CD4-positive, alpha-beta T cell treated with Interleukin-1 beta for 1 hour (primary cell): ENCODE data around the gene DDX1.
"Not testable (repeated sequence)": the region's sequence is repeated elsewhere in the genome, so short reads cannot be mapped to it uniquely, and the experiment has no call there.

Experiments used
- DNase-seq, 2 donors: peaks; one replicate each; pipeline ENCODE4 v3.0.0-alpha.2; 2020 to 2022

The DDX1 gene

DNA sequence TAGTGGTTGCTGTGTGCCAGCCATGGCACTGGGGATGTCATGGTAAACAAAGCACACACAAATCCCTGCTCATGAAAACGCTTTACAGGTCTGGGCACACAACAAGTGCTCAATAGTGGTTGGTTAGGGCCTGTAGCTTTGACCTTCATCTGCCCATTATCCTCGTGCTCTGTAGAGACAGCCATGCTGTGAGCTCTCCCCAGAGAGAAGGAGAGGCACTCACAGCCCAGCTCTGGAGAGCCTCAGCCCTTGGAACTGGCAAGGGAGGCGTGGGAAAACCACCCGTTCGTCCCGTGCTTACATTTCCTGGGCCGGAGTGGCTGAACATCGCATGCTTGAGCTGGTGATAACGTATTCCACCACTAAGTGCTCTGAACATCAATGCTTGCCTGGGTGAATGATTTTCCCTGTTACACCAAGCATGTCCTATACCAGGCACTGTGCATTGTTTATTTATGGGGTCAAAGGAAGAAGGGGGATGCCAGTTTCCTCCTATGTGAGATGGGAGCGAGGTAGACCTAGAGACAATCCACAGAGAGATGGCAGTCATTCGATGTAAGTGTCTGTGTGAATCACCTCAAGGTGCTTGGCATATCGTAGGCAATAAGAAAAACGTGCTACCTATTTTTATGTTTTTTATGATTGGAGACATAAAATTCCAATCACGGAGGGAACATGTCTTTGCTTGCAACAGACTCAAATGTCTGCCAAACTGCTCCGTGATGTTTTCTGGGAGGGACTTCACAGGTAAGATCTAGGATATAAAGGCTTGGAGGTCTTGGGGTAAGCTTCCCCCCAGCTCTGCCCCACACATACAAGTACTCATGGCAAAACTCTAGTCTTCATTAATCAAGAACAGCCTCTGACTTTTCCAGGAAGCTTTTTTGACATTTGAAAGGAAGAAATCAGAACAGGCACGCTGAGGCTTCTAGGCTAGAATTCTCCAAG, 75.5 kb downstream of the DDX1 start:
- DNase-seq: no peak

DNA sequence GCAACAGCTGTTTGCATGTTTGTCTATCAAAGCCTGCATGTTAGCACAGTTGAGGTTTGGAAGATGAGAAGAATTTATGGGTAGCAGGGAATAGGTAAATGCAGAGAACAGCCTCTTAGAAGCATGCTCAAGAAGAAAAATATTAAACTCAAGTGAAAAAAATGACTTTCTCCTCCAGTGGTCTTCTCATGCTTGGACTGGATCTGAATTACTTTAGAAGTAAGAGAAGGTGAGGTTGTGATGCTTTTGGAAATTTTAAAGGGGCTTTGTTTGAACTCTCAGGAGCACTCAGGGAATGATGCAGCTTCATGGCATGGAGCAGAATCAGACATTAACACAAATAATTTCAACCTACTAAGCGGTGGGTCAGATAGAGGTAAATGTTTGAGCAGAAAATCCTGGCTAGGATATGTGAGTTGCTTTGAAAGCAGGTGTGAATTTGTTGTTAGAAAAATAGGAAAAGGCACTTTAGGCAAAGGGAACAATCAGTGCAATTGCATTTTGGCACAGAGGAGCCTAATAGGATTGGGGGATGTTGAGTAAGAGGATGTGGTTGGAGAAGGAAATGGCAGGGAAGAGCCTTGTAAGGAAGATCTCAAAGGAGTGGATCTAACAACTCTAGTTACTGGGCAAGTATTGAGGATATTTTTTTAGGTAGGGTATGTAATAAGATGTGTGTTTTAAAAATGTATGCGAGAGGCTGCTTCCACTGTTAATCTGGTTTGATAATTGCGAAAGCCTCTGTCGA, 76.3 kb downstream of the DDX1 start:
- DNase-seq: no peak

DNA sequence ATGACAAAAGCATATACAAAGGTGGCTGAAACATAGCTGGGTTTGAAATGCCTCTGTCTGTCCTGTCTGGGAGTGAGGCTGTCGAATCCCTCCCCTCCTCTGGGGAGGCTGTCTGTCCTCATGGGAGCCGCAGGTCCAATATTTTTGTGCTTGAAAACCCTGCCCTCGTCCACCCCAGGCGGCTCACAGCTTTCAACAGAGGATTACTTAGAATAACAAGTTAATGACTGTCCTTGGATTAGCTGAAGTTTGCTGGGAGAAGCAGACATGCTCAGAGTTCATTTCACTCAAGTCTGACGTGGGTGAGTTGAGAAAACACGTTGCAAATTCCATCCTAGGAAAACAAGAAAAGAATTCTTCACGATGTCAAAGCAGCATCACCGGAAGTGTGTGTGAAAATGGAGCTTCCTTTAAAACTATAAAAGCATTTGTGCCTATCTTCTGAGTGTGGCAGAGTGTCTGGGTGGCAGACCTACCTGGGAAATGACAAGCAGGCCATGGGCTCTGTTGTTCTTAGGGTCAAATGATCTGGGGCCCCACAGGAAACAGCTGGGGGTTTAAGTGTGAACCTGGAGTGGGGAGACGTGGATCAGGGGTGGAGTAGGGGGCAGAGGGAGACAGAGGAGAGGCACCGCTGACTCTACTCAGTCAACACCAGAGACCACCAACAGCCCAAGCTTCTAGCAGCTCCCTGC, 77.1 kb downstream of the DDX1 start:
- DNase-seq: no peak

DNA sequence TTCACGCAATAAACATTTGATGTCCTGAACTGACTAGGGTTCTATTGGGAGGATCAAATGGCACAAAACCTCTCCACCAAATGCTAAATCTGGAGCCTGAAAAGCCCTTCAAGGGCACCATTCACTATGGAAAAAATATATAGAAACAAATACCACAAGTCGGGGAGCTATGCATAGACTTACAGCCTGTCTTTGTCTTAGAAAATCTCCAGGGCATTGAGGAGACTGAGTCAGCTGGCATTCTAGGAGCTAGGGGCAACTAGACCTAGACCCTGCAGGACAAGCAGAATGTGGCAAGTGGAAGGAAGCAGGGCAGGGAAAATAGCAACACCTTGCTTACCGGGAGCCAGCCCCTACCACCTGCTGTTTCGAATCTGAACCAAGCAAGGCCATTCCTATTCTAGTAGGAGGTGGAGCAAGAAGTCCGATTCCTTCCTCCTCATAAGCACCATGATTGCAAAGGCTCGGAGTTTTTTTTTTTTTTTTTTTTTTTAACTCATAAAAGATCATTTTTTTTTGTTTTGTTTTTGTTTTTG, 77.8 kb downstream of the DDX1 start:
- no peak for DNase-seq

DNA sequence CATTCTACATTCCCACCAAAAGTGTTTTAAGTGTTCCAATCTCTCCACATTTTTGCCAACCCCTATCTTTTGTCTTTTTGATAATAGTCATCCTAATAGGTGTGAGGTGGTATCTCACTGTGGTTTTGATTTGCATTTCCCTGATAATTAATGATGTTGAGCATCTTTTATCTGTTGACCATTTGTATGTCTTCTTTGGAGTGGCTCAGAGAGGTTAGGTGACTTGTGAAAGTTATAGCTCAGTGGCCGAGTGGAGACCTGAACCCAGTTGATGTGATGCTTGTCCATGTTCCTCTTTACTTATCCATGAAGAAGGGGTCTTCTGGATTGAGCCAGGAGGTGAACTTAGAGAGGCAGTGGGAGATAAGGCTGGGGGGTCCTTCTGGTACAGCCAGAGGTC, 78.8 kb downstream of the DDX1 start:
- no peak for DNase-seq

DNA sequence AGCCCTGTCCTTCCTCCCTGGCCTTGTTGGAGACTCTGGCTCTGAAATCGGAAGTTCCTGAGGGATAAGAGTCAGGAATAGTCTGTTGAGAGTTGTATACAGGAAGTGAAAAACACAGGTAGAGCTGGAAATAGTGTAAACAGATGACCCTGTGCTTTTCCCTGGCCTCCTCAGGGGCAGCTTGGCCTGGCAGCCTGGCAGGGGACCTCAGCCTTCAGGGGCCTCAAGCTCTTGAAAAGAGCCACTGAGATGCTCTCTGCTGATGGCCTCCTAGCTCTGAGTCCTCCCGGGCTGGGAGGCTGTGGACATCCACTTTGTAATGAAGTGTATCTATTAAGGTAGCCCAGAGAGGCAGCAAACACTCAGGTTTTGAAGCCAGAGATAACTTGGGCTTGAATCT, 79.3 kb downstream of the DDX1 start:
- no peak for DNase-seq

DNA sequence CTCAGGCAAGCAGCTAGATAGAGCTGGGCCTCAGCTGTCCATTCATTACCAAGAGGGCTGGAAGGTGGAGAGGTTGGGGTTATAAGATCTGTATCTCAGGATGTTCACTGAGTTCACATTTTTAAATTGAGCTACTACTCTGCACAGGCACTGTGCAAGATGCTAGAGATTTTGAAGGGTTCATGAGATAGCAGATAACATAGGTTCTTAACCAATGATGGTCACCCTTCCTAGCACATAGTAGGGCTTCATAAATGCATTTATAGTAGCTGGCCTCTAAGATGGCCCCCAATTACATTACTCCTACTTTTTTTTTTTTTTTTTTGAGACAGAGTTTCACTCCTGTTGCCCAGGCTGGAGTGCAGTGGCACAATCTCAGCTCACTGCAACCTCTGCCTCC, 79.7 kb downstream of the DDX1 start:
- DNase-seq: no peak

DNA sequence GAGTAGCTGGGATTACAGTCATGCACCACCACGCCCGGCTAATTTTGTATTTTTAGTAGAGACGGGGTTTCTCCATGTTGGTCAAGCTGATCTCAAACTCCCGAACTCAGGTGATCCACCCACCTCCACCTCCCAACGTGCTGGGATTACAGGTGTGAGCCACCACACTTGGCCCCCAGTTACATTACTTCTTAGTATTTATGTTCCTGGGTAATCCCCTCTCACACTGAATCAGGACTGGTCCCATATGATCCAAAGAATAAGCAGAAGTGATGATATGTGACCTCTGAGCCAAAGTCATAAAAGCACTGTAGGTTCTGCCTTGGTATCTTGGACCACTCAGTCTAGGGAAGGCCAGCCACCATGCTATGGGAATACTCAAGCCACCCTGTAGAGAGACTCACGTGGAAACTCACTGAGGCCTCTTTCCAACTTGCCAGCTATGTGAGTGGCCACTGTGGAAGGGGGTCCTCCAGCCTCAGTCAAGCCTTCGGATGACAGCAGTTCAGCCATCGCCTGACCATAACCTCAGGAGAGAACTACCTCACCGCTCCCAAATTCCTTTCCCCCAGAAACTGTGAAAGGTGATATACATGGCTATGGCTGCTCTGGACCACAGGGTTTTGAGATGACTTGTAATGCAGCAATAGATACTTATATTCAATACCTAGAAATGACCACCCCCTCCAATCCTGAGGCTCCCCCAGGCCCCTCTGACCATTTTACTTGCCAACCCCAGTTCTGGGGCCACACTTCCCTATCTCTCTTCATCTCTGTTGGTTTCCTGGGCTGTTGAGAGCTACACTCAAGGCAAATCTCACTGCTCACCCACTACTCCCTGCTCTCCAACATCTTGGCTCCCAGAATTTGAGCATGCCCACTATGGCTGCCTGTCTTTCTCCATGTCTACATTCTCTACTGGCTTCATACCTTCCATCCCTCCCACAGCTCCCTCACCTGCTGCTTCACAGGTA, 80.5 kb downstream of the DDX1 start:
- no peak for DNase-seq

DNA sequence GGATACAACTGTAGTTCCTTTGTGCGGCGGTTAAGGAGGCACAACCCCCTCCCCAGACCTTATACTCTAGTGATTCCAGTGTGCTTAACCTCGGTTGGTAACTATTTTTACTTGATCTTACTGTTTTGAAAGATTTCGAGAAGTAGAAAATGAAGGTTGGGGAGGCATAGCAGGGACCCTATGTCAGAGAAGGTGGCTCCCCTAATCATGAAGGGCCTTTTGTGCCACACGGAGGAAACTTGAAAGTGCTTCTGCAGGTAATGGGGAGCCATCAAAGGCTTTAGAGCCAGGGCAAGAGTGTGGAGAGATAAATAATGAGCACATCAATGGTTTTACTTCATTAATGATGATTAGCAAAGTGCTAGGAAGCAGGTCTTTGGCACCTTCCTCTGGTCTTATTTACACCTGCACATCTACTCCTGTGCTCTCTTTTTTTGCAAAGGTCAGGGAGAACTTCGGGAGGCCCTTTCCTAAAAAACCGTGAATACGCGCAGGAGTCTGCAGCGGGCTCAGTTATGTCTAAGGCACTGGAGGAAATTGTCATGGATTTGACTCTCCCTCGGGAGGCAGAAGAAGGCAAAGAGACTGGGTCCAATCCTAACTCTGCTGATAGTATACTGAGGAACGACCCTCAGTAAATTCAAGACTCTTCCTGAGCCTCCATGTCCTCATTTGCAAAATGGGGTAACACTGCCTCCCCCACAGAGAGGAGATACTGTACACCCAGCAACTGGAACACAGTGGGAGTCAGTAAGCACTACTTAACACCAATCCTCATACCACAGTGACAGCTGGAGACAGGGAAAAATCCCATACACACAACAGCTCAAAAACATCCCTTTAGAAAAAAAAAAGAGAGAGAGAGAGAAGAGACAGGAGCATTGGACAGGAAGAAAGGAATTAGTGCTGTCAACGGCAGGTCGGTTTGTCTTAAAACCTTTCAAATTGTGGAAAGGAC, 81.6 kb downstream of the DDX1 start:
- no peak for DNase-seq

DNA sequence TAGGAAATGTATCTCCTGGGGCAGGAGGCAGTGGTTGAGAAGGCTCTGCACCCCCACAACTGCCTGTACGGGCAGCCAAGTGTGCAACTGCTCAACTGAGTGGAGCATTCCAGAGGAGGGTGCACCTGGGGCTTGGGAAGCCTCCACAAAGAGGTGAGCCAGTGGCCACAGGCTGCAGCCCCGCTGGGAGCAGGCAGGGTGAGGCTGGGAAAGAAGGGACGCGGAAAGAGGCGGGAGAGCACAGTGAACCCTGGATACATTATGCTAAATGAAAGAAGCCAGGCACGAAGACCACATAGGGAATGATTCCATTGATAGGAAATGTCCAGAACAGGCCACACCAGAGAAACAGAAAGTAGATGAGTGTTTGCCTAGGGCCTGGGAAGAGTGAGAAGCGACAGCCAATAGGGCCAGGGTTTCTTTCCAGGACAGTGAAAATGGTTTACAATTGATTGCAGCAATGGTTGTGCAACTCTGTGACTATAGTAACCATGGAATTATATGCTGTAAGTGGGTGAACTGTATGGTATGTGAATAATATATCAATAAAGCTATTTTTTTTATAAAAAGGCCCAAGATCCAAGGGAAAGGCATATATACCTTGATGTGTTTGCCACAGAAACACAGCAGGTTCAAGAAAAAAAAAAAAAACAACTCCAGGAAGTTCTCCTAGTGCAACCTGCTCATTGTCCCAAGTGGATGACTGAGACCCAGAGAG, 82.4 kb downstream of the DDX1 start:
- no peak for DNase-seq

DNA sequence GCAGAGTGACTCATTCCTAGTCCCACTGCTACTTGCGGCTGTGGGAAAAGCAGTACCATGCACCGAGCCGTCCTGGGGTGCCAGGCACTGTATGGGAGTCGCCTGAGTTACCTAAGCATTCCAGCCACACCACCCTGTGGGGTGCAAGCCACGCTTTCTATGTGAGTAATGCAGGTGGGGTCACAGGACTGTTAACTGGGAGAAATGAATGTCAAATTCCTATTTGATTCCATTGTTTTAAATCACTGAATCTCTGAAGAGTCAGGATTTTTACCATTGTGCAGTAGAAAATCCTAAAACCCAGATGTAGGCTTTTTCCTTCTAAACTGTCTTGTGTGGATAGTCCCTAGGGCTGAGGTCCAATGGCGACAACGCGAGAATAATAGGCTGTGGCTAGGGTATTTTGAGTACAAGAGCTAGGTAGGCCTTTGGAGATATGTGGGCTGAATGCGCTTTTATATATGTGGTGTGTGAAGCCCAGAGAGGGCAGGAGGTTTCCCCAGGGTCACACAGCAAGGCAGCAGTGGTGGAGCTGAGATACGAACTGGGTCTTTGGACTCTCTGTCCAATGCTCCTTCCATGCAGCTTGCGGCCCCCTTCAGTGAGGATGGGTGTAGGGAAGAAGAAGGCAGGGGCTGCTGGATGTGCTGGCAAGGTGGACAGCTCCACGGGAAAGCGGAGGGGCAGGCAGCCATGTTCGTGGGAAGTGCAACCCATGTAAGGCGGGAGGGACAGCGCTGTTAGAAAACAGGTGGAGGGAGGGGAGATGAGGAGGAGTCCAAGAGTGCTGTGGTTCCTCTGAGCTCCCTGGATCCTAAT, 83.2 kb downstream of the DDX1 start:
- no peak for DNase-seq

DNA sequence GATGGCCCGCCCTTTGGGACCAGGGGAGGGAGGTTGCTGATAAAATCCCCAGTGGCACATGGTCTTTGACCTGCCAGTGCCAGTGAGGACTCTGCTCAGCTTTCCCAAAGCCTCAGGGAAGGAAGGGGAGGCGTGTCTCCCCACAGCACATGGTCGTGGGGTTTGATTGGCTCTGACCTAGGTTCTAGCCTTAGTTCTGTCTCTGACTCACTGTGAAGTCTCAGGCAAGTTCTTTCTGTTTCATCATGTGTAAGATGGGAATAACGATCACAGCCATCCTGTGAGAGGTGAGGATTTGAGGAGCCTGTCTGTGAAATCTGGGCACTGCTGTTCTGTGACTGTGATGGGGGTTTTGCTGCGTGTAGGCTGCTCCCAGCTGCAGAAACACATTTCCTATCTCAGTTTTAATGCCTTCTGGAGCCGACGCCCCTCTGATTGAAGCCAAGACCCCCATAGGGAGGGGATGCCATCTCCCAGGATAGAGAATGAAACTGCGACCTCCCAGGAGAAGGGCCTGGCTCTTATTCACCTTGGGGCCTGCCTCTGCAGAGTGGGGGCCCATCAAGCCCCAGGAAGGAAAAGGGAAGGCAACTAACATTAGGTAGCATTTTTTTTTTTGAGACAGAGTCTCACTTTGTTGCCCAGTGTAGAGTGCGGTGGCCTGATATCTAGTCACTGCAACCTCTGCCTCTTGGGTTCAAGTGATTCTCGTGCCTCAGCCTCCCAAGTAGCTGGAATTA, 84.0 kb downstream of the DDX1 start:
- no peak for DNase-seq

DNA sequence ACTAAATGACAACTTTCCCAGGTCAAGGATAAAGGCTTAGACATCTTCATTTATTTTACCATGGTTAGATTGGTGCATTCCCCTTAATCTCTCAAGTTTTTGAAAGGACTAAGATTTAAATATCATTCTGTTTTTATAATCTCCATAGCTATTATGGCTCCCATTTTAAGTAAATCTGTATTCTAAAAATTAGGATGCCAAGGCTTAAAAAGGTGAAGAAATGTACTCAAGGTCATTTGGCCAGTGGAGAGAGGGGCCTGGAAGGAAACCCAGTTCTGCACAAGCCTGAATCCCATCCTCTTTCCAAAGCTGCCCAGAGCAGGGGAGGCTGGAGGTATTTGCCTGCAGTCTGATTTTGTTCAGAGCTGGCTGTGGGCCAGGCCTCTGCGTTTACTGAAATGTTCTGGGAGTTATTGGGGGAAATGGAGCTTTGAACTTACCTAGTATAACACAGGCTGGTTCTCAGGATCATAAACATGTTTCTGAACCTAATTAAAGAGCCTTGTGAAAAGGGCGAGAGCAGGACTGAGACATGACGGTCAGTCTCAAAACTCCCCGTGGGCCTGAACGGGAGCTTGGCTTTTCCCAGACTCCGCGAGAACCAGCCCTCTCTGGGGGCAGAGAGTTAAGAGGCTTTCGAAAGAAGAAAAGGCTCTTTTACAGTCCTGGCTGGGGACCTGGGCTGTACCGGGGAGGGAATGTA, 85.6 kb downstream of the DDX1 start:
- no peak for DNase-seq

DNA sequence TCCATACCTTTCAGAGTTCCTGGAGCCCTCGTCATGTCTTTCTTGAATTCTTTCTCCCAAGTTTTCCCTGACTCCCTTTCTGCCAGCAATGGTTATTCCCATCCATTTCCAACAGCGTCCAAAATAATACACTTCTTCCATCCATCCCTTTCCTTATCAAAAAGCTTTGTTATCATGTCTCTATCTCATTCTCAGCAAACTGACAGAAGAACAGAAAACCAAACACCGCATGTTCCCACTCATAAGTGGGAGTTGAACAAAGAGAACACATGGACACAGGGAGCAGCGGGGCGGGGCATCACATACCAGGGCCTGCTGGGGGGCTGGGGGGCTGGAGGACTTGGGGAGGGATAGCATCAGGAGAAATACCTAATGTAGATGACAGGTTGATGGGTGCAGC, 86.7 kb downstream of the DDX1 start:
- no peak for DNase-seq

DNA sequence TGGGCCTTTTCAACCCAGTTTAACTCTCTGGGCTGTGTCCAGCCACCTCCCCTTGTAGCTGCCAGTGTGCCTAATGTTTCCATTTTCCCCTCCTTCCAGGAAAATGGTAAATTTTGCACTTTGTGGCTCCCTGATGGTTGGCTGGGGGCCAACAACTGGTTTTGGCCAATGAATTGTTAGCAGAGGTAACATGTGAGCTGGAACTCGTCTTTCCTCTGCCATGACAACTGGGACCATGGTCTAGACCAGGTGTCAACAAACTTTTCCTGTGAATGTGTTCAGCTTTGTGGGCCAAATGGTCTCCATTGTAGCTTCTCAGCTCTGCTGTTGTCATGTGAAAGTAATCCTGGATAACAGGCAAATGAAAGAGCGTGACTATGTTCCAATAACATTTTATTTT, 87.2 kb downstream of the DDX1 start:
- no peak for DNase-seq

DNA sequence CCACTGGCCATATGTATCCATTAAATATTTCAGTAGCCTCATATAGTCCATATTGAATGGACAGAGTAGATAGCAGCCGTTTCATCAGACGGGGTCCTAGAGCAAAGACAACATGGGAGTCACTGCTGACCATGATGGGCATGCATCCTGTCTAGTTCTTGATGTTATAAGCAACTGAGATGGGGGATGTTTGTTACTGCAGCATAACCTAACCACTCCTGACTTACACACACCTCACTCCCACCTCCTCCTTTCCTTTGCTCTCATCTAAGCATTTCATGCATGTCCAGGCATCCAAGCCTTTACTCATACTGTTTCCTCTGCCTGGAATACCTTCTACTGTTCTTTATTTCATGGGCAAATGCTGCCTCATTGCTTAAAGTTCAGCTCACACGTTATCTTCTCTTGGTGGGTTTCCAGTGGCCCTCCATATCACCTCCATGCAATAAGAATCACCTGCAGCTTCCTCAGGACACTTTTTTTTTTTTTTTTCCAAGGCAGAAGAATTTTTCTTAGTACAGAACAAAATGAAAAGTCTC, 87.8 kb downstream of the DDX1 start:
- no peak for DNase-seq

DNA sequence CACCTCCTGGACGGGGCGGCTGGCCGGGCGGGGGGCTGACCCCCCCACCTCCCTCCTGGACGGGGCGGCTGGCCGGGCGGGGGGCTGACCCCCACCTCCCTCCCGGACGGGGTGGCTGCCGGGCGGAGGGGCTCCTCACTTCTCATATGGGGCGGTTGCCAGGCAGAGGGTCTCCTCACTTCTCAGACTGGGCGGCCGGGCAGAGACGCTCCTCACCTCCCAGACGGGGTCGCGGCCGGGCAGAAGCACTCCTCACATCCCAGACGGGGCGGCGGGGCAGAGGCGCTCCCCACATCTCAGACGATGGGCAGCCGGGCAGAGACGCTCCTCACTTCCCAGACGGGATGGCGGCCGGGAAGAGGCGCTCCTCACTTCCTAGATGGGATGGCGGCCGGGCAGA, 88.5 kb downstream of the DDX1 start:
- not testable (repeated sequence) for DNase-seq
